Measurements from ENCODE around the gene CDC42EP2.

Gene CDC42EP2

DNA sequence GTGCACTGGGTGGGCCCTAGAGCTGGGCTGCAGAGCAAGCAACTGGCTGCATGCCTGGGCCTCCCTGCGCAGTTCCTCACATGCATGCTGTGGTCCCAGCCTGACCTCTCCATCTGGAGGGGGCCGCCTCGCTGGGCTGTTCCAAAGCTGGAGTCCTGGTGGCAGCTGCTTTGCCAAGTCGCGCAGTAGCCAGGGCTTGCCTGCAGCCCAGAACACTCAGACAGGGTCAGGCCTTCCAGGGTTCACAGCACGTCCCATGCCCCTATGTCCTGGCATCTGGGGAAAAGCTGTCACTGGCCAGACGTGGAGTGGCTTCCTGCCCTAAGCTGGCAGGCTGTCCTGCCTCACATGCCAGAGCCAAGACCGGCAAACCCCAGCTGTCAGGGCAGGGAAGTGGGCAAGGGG lies 16.5 kb upstream of the CDC42EP2 start:
- DNase-seq (ENCODE audit: low spot score): no peak

DNA sequence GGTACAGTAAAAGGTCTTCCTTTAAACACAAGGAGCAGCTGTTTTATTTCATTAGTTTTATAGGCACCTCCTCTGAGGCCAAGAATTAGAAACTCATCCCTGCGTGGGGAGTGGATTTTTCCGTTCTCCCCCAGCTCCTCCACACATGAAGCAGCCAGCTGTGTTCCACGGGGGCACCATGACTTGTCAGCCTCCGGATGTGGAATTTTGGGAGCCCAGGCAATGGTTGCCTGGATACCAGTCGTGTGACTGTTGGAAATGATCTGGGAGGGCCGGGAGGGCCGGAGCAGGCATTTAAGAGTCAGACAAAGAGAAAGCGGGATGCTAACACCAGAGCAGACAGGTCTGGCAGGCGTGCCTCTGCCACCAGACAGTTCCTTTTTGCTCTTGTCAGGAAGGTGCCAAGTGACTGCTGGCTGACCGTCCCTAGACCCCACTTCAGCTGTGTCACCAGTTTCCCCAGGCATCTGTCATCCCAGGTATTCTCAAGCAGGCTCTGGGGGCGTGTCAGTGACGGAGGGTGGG lies 15.9 kb upstream of the CDC42EP2 start:
- no peak for DNase-seq (ENCODE audit: low spot score)

DNA sequence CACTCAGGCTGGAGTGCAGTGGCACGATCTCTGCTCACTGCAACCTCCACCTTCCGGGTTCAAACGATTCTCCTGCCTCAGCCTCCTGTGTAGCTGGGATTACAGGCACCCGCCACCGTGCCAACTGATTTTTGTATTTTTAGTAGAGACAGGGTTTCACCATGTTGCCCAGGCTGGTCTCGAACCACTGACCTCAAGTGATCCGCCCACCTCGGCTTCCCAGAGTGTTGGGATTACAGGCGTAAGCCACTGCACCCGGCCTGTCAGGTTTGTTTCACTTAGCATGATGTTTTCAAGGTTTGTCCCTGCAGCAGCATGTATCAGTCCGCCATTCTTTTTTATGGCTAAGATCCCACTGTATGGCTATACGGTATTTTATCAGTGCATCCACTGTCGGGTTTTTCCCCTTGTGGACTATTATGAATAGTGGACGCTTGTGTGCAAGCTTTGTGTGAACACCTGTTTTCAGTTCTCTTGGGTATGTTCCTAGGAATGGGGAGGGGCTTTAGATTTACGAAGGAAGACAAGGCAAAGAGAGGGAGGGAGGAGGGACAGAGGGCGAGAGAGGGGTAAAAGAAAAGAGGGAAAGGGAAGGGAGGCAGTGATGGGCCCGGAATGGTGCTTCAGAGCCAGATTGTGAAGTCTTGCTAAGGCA lies 13.9 kb upstream of the CDC42EP2 start:
- no peak for DNase-seq (ENCODE audit: low spot score)

DNA sequence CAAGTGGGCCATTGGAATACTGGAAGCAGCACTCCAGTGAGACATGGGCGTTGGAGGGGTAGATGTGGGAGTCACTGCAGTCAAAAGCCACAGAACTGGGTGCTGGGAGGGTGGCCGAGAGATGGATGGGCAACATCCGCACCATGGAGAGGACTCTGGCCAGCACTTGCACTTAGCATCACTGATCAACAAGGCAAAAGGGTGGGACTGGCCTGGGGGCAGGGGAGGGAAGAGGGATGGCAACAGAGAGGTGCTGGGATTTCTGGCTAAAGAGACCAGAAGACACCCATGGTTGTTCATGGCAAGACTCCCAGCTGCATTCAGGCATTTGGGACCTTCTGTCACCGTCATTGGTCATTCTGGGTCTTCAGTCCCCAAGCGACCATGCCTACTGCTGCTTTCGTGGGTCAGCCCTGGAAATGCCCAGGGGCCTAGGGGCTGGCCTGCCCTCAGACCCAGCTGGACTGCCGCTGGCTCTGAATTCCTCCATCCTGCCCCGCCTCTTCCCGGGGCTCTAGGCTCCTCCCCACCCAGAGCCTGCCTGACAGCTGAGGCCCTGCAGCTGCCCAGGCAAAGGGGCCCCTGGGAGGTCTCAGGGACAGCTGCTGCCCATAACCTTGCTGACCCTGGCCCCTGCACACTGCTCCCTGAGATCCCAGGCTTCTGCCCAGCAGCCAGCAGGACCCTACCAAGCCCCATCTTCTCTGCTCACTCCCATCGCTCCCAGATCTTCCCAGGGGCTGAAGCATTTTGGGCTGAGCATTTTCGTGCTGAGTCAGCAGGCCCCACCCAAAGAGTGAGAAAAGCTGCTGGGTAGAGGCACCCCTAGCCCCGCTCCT lies 13.0 kb upstream of the CDC42EP2 start:
- DNase-seq (ENCODE audit: low spot score): no peak

DNA sequence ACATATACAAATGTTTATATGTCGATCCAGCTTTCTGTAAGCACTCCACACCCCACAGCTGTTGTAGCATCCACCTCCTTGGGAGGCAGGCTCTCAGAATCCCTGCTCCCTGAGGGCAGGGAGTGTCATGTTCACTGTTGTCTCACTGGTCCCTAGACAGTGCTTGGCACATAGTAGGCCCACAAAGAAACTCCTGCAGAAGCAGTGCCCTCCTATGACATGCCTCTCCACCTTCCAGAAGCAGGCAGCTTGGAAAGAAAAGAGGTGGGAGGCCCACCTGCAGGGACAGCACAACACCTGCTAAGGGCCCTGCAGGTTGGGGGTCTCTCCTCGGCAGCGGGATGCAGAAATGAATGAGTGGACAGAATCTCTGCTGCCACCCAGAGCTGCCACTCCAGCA lies 11.1 kb upstream of the CDC42EP2 start:
- DNase-seq (ENCODE audit: low spot score): no peak

DNA sequence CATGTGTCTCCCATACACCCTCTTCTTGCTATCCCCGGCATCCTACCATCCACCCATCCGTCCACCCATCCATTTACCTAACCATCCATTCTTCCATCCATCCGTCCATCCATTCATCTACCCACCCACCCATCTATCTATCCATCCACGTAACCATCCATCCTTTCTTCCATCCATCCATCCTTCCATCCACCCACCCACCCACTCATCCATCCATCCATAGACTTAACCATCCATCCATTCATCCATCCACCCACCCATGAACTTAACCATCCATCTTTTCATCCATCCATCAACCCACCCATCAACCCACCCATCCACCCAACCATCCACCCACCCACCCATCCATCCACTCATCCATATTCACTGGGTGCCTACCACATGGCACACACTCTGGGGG lies 10.6 kb upstream of the CDC42EP2 start:
- DNase-seq (ENCODE audit: low spot score): no peak

DNA sequence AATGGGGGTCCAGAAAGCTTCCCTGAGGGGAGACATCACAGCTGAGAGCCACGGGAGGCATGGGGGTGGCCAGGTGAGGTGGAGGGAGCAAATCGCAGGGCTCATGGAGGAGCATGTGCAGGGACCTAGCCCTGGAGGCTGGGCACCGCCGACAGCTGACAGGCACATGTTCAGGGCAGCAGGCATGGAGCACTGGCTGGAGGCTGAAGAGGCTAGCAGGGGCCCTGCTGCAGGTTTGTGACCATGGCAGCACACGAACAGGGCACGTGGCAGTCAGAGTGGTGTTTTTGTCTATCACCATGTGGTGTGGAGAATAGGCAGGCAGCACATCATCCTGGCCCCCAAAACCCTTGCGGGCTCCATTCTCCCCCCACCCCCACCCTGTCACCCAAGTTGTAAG lies 10.1 kb upstream of the CDC42EP2 start:
- no peak for DNase-seq (ENCODE audit: low spot score)

DNA sequence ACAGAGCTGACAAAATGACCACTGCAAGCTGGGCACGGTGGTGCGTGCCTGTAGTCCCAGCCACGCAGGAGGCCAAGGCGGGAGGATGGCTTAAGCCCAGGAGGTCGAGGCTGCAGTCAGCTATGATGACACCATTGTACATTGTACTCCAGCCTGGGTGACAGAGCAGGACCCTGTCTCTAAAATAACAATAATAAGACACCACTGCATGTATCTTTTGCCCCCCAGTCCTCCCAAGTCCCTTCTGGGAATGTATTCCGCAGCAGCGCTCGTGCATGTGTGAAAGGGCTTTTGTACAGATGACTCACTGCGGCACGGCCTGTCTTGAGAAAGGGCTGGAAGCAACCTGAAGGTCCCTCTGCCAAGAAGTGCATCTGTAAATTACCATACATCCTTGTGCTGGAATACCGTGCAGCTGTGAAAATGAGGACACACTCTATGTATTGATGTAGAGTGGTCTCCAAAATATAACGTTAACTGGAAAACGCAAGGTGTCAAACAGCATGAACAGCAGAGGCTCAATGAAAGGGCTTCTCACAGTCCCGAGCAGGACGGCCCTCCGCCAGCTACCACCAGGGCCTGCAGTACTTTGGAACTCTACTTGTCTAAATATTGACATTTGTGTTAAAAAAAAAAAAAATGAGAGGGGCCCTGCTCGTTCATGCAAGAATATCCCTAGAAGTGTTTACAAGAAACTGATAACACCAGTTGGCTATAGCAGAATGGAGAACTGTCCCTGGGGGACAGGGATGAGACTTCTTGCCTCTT lies 9.0 kb upstream of the CDC42EP2 start:
- DNase-seq (ENCODE audit: low spot score): no peak

DNA sequence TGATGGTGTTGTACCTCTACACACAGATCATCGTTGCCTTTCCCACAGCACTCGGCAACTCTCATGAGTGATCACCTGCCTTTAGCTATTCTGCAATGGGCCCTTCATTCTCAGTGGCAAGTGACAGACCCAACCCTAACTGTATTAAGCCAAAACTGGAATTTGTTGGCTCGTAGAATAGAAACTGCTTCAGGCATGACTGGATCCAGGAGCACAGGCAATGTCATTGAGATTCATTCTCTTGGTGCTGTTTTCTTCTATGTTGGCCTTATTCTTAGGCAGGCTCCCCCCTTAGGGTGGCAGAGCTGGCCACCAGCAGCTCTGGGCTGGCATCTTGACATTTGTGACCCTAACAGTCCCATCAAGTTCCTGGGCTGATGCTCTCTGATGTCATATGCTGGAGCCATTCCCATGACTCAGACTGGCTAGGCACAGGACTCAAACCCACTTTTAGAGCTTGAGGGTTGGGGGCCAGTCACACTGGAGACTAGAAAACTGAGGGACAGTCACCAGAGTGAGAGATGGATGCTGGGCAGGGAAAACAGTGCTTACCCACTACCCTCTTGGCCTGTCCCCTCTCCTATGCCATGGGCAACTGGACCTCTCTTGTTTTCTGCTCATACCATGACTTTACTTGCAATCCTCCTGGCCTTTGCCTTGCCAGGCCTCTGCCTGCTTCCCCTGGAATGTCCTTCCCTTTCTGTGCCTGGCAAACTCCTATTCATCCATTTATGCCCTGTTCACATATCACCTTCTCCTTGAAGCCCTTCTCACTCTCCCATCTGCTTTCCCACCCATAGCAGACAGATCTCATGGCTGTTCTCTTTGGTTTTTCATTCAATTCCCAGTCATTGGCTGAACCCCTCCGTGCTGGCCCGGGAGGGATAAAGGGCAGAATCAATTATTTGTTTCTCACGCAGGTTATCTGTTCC lies 7.1 kb upstream of the CDC42EP2 start:
- DNase-seq (ENCODE audit: low spot score): no peak

DNA sequence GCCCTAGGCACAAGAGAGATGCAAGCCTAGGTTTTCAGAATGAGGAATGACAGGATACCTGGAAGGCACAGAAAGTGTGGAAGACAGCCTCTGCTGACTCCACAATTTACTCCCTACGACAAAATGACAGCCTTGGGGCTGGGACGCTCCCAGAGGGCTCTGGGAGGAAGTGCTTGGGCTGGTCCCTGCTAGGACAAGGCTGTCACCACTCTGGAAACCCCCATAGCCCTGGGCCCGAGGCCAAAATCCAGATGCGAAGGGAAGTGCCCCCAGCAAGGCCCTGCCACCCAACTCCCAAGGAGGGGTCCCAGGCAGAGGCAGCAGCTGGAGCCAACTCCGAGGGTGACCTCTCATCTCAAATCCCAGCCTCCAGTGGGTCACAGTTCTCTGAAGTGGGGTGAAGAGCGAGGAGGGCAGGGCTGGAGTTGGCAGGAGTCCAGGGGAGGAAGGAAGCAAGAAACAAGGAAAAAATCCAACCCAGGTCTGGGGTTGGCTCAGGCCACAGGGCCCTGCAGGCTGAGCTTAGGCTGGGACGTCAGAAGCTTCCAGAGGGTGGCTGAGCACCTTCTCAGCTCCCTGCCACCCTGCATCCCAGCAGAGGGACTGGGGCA lies 6.3 kb upstream of the CDC42EP2 start:
- no peak for DNase-seq (ENCODE audit: low spot score)

DNA sequence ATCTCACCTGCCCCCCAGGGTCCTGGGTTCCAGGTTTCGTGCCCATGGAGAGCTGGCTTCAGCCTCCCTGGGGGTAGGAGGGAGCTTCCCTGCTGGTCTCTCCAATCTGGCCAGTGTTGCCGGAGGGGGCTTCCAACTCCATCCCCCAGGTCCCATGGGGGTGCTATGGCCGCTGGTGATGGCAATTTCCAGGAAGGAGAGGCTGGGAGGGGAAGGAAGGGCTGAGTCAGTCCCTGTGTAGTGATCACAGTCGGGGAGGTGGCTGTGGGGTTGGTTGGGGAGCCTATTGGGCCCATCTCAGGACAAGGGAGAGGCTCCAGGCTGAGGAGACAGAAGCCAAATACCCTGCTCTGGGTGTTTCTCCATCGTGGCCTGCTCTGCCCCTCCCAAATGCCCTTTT lies 5.7 kb upstream of the CDC42EP2 start:
- no peak for DNase-seq (ENCODE audit: low spot score)

DNA sequence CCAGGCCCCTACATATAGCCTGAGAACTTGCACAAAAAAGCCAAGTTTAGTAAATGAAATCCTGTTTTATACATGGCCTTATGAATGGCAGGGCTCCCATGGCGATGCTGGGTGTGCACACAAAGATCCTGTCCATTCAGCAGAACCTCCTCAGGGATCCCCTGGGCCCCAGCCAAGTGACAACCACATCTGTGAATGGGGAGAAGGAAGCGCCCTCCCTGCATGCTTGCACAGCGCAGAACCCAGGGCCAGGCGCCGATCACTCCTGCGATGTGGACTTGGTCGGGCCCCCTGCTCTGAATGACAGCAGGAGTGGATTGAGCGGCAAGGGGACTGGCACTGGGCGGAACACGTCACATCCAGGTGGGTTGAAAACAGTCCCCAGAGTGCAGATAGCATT lies 4.5 kb upstream of the CDC42EP2 start:
- DNase-seq (ENCODE audit: low spot score): no peak

DNA sequence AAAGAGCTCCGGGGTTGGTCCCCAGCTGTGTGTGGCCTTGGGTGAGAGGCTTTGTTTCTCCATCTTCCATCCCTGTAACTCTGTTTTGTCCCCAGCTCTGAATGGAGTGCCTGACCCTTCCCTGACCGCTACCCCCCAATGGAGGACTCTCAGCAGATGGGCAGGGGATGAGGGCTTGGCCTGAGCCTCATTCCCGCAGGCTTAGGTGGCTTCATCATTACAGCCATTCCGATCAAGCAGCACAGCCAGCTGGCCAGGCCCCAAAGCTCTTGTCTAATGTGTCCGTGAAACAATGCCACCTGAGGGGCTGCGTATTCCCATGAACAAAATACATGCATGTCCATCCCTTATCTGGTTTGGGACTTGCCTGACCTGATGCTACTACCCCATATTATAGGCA lies 3.9 kb upstream of the CDC42EP2 start:
- DNase-seq (ENCODE audit: low spot score): no peak

DNA sequence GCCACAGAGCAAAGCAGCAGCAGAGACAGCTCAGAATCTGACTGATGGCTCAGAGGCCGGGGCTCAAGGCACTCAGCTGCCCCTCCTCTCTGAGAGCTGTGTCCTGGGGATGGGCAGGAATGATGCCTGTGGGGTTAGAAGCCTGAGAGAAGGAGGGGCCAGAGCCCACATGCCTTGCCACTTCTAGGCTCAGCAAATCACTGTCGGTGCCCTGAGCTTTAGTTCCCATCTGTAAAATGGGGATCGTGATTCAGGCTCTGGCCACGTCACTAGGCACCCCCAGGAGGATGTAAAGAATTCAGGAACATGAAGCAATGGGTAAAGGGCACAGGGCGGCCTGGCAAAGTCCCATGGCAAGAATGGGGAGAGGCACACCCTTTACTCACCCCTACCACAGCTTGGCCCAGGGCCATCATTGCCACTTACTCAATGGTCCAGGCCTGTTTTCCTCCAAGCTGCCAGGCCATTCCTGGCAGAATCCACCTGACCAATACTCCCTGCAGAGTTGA lies 3.4 kb upstream of the CDC42EP2 start:
- DNase-seq (ENCODE audit: low spot score): no peak

DNA sequence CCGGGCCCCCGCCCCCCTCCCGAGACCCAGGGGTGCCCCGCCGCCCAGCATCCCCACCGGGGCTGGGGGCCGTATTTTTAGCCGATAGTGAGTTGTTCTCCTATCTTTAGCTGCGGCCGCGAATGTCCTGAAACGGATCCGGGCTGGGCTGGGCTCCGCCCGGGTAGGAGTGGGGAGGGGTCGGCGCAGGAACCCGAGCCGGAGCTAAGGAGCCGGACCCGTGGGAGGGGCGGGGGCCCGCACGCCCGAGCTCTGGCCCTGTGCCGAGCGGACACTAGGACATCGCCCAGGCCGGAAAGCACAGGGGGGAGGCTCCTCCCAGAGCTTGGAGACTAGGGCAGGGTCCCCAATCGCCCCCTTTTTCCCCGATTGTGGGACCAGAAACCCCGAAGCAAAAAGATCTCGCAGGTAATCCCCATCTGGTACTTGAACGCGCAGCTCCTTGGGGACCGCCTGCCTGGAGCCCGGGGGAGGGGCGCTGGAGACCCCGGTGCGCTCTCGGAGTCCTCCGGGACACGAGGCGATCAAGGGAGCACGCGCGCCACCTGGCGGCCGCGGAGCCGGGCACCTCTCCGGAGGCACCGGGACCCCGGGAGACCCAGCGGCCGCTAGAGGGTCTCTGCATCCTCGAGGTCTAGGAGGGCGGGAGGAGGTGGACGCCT lies 669 bp downstream of the CDC42EP2 start:
- peak; percentile 72 for DNase-seq (ENCODE audit: low spot score)

DNA sequence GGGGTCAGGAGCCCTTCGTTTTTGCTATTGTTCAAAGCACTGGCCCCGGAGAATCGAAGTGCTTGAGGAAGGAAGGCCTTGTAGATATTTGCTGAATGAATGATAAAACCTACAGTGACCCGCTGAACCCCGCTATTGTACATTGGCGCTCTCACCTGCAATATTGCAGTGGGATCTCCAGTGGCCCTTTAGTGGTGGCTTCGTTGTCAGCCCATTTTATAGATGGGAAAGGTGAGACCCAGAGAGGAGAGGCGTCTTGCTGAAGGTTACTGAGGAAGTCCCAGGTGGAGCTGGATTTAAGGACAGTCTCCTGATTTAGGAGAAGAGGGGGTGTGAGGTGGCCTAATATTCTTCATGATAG lies 1.2 kb downstream of the CDC42EP2 start:
- no peak for DNase-seq (ENCODE audit: low spot score)

DNA sequence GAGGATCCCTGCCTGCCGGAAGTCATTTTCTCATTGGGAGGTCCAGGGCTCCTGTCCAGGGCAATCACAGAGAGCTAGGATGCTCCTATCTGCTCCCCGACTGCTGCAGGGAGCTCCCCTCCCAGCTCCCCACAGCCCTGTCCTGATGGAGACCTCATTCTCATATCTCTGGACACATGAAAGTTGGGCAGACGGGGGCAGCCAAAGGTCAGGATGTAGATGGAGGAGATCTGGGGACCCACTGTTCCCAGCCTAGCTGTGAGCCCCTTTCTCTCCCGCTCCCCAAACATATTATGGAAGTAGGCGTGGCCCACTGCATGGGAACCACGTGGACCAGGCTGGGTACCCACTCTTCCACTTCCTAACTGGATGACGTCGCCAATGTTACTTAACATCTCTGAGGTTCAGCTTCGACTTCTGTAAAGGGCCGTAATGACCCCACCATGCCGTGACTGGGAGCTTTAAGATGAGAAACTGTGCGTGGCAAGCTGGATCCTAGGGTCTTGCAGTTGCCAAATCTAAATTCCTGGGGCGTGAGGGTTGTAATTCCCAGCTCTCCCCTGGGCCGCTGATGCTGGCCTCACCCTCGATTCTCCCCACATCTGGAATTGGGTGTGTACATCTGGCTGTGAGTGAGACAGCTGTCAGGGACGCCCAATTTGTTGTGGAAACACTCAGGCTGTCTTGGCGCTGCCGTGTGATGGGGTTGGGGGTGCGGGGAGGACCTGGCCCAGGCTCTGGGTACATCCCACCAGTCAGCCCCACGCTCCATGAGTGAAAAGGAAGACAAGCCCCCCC lies 1.8 kb downstream of the CDC42EP2 start:
- no peak for DNase-seq (ENCODE audit: low spot score)

DNA sequence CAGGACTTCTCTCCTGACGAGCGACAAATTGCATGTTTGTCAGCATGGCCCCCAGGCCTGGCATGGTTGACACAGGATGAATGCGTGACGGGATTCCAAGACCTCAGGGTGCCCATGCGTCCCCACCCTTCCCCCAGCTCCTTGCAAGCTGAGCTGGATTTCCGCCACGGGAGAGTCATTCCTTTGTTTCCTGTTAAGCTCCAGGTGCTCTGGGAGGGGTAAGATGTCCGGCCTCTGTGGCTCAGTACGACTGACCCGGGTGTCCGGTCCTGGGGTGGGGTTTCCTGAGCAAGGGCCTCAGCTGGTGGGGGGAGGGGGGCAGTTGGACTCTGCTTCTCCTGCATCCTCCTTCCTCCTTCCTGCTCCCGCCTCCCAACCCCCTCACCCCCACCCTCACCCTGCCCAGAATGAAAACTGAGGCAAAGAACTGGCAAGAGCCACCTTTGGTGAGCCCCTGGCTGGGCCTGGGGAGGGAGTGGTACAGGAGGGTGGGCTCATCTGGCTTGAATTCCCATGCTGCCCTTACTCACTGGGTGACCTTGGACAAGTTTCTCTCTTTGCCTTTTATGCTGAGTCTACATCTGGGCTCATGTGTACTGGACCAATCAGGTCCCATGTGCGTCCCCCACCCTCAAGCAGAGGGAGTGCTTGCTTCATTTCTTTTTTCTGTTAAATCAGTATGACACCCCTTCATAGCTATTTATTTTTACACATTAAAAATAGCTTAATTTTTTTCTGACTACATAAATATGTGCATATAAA lies 2.5 kb downstream of the CDC42EP2 start:
- DNase-seq (ENCODE audit: low spot score): no peak

All from CD4-positive, alpha-beta T cell treated with Interleukin-6 at 100 ng/mL for 8 hours (primary cell).